SU-DHL-6 (cell line): ENCODE measurements around the gene HPSE.

Source experiments
- H2AFZ ChIP-seq: fragments of 200-600 bp; sonication (generic); 2 replicates; pipeline ENCODE4 v1.6.1; 2014; ENCODE audit warnings: low read depth, mild to moderate bottlenecking, moderate library complexity, mixed read lengths, antibody characterized with exemption, low read length; ENCODE audit not compliant: severe bottlenecking
- H3F3A ChIP-seq: fragments of 200-600 bp; shearing (Covaris generic); 2 replicates; pipeline ENCODE4 v1.6.0; 2016; ENCODE audit warnings: antibody characterized with exemption, mild to moderate bottlenecking; ENCODE audit not compliant: insufficient read depth
- H3K27ac ChIP-seq: fragments of 200-600 bp; sonication (generic); 2 replicates; pipeline ENCODE4 v1.5.1; 2016; ENCODE audit warnings: low read depth, mild to moderate bottlenecking, low read length, moderate library complexity, mixed read lengths
- H3K27me3 ChIP-seq: fragments of 200-600 bp; sonication (generic), shearing (Covaris generic); 2 replicates; pipeline ENCODE4 v1.6.0; 2014; ENCODE audit warnings: mild to moderate bottlenecking, low read length
- H3K36me3 ChIP-seq: fragments of 200-600 bp; sonication (generic); 2 replicates; pipeline ENCODE4 v1.6.1; 2014; ENCODE audit warnings: mild to moderate bottlenecking, low read length, mixed read lengths
- H3K4me2 ChIP-seq: fragments of 300-600, 200-600 bp; shearing (Covaris generic), sonication (generic); 2 replicates; pipeline ENCODE4 v1.6.0; 2014; ENCODE audit warnings: low read length, low read depth, mild to moderate bottlenecking; ENCODE audit not compliant: poor library complexity, severe bottlenecking
- H3K4me3 ChIP-seq: fragments of 200-600 bp; sonication (generic); 2 replicates; pipeline ENCODE4 v1.5.1; 2014; ENCODE audit warnings: antibody characterized with exemption, low read length, mild to moderate bottlenecking, mixed read lengths; ENCODE audit not compliant: insufficient read depth, poor library complexity, severe bottlenecking
- H3K79me2 ChIP-seq: fragments of 200-600 bp; sonication (generic); 2 replicates; pipeline ENCODE4 v1.6.1; 2014; ENCODE audit warnings: mild to moderate bottlenecking, low read length, moderate library complexity; ENCODE audit not compliant: insufficient read depth
- H3K9ac ChIP-seq: fragments of 200-600 bp; sonication (generic); 2 replicates; pipeline ENCODE4 v1.7.0; 2014; ENCODE audit warnings: mild to moderate bottlenecking, low read length
- H3K9me2 ChIP-seq: fragments of 200-600 bp; sonication (generic); replicated peaks from 2 replicates; pipeline ENCODE4 v1.6.1; 2014; ENCODE audit warnings: low read length; ENCODE audit not compliant: insufficient read depth
- H3K9me3 ChIP-seq: fragments of 200-600 bp; sonication (generic); 2 replicates; pipeline ENCODE4 v1.6.1; 2014; ENCODE audit warnings: low read length, mixed read lengths; ENCODE audit not compliant: insufficient read depth
- H4K20me1 ChIP-seq: fragments of 200-600 bp; sonication (generic); 2 replicates; pipeline ENCODE4 v1.6.1; 2014; ENCODE audit warnings: low read depth, mild to moderate bottlenecking, antibody characterized with exemption, low read length, moderate library complexity, mixed read lengths
- EZH2phosphoT487 ChIP-seq: fragments of 200-600 bp; sonication (generic), shearing (Covaris generic); conservative IDR thresholded peaks from 2 replicates; pipeline ENCODE4 v1.6.1; 2018; ENCODE audit warnings: mild to moderate bottlenecking, antibody characterized with exemption, low read length, moderate library complexity, mixed read lengths
- TF ChIP-seq, protein P1 (sequence below): fragments of 200-600 bp; sonication (generic); IDR thresholded peaks from one replicate; pipeline ENCODE4 v1.5.1; 2017; ENCODE audit warnings: antibody characterized with exemption, mild to moderate bottlenecking, low read length, moderate library complexity; ENCODE audit not compliant: insufficient read depth, poor library complexity, severe bottlenecking

The HPSE gene

DNA sequence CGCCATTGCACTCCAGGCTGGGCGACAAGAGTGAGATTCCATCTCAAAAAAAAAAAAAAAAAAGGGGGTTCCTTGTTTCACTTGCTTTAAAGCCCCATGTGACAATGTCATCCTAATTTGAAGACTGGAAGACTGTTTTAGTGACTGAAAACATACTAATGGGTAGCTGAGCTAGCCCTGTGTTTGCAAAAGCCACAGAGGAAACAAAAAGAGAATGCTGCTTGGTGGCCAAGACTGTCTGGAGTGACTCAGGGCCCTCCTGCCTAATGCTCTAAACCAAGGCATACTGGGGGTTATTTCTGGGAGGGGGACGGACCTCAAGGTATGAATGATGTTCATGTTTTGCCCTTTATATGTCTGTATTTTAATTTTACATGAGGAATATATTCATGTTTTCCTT lies 16.0 kb downstream of the HPSE start:
- Histone ChIP-seq H3F3A (no peaks in the 10 kb centered on the region), H2AFZ (no peak overlapping the region), H4K20me1 (no peaks in the 10 kb centered on the region), H3K36me3 (no peaks in the 10 kb centered on the region), H3K27me3 (no peaks in the 10 kb centered on the region), H3K79me2 (no peaks in the 10 kb centered on the region), H3K9me2 (no peaks in the 10 kb centered on the region), H3K4me3 (no peak overlapping the region), H3K27ac (no peak overlapping the region), H3K9me3 (no peaks in the 10 kb centered on the region), H3K4me2 (no peak overlapping the region), H3K9ac (no peak overlapping the region)
- TF ChIP-seq, protein P1, sequence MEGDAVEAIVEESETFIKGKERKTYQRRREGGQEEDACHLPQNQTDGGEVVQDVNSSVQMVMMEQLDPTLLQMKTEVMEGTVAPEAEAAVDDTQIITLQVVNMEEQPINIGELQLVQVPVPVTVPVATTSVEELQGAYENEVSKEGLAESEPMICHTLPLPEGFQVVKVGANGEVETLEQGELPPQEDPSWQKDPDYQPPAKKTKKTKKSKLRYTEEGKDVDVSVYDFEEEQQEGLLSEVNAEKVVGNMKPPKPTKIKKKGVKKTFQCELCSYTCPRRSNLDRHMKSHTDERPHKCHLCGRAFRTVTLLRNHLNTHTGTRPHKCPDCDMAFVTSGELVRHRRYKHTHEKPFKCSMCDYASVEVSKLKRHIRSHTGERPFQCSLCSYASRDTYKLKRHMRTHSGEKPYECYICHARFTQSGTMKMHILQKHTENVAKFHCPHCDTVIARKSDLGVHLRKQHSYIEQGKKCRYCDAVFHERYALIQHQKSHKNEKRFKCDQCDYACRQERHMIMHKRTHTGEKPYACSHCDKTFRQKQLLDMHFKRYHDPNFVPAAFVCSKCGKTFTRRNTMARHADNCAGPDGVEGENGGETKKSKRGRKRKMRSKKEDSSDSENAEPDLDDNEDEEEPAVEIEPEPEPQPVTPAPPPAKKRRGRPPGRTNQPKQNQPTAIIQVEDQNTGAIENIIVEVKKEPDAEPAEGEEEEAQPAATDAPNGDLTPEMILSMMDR = no peak
- TF ChIP-seq EZH2phosphoT487 = no peak

- Histone ChIP-seq H3F3A (no peaks in the 10 kb centered on the region), H3K27me3 (no peaks in the 10 kb centered on the region), H3K4me2 (no peak overlapping the region), H3K27ac (no peak overlapping the region), H3K4me3 (no peak overlapping the region), H3K36me3 (no peaks in the 10 kb centered on the region), H3K9me2 (no peaks in the 10 kb centered on the region), H2AFZ (no peak overlapping the region), H3K9ac (no peak overlapping the region), H3K79me2 (no peaks in the 10 kb centered on the region), H3K9me3 (no peaks in the 10 kb centered on the region), H4K20me1 (no peaks in the 10 kb centered on the region)
- TF ChIP-seq, protein P1 = no peak
- no peak for TF ChIP-seq EZH2phosphoT487
Observed at GRCh38 chr4:83317671-83318070, 17.0 kb downstream of the HPSE start.

DNA sequence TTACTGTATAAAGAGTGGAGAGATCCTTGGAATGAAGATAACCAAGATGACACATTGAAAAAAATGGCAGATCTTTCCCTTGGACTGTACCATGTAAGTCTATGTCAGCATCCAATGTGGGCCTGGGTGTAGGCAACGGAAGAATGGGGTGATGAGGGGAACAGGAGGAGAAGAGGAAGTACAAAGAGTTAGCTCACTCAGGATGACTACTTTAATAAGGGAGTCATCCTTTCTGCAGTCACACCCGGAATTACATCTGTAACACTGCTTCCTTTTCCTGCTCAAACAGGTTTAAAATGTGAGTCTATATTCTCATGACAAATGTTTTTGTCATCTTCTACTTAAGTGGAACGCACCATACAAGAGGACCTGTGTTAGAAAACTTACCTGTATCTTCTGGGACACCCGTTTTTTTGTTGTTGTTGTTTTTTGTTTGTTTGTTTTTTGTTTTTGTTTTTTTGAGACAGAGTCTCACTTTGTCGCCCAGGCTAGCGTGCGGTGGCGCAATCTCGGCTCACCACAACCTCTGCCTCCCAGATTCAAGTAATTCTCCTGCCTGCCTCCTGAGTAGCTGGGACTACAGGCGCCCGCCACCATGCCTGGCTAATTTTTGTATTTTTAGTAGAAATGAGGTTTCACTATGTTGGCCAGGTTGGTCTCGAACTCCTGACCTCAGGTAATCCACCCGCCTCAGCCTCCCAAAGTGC lies 18.0 kb downstream of the HPSE start:
- Histone ChIP-seq H3K4me2 (no peak overlapping the region), H3K27ac (no peak overlapping the region), H3K9ac (no peak overlapping the region), H2AFZ (no peak overlapping the region), H3K79me2 (no peaks in the 10 kb centered on the region), H3K9me3 (no peaks in the 10 kb centered on the region), H3K36me3 (no peaks in the 10 kb centered on the region), H3F3A (no peaks in the 10 kb centered on the region), H3K27me3 (no peaks in the 10 kb centered on the region), H3K9me2 (no peaks in the 10 kb centered on the region), H4K20me1 (no peaks in the 10 kb centered on the region), H3K4me3 (no peak overlapping the region)
- TF ChIP-seq, protein P1 = no peak
- TF ChIP-seq EZH2phosphoT487 = no peak
